ENCODE results near the gene RPH3AL.

Gene RPH3AL

GRCh38 chr17:336110-337021 lies 16.2 kb downstream of the RPH3AL start:
- no peak for DNase-seq (ENCODE audit: low spot score)

- DNase-seq (ENCODE audit: low spot score): no peak
These were observed 16.9 kb downstream of the RPH3AL start for GRCh38 chr17:335691-336090.

DNA sequence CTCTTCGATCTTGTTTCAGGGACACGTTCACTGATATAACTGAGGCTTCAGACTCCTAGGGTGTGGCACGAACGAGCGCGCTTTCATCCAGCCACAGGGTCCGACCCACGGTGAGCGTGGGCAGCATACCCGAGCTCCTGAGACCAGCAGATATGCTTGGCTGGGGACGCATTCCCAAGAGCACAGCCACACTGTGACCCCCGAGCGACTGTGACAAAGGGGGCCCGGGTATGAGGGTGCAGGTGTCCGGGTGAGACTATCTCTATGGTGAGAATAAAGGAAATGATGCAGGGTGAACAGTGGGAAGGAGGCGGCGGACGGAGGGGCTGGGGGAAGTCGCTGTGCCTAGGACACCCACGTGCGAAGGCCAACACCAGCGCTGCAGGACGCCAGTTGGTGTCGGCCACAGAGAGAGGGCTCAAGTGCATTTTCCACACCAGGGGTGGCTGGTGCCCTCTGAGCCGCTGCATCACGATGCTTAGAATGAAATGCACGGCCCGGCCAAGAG lies 17.6 kb downstream of the RPH3AL start:
- no peak for DNase-seq (ENCODE audit: low spot score)

DNA sequence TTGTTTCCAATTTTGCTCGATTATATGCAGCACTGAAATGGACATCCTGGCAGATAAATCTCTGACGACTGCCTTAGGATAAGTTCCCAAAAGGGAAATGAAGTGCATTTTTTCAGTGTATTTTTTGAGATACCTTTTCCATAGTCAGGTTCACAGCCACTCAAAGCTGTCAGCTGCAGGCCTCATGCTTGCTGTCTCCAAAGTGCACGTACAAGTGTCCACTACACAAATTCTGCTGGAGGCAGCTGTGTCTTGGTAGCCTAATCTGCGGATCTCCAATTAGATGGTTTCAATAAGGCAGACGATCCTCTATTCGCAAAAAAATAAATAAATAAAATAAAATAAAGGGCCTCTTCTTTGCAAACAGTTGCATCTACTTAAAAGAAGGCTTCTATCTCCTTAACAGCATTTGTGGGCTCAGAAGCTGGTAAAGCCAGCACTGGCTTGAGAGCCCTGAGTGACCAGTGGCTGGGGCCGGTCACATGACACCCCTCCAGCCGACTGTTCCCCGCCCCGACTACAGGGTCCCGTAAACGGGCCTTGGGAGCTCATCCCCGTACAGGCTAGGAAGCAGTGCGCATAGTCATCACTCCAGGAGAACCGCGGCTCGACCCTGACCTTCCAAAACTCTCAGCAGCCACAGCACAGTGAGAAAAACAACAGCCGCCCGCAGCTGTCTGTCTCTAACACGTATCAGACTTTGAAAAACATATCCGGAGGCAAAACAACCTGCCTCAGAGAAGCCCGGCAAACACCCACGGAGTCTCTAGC lies 18.8 kb downstream of the RPH3AL start:
- peak; percentile 77 for DNase-seq (ENCODE audit: low spot score)

GRCh38 chr17:332558-333322 lies 19.9 kb downstream of the RPH3AL start:
- DNase-seq (ENCODE audit: low spot score): no peak

DNA sequence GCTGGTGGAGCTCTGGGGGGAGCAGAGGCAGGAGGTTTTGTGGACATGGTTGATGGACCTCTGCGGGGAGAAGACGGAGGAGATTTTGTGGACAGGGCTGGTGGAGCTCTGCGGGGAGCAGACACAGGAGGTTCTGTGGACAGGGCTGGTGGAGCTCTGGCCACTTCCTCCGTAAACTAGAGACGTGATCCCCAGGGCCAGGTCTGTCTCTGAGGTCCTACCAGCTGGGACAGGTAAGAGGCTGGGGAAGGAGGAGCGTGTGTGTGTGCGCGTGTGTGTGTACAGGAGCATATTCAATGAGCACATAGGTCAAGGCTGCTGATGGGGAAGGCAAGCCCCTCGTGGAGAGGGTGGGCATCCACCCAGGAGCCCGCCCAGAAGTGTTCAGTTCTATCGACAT lies 20.6 kb downstream of the RPH3AL start:
- DNase-seq (ENCODE audit: low spot score): no peak

DNA sequence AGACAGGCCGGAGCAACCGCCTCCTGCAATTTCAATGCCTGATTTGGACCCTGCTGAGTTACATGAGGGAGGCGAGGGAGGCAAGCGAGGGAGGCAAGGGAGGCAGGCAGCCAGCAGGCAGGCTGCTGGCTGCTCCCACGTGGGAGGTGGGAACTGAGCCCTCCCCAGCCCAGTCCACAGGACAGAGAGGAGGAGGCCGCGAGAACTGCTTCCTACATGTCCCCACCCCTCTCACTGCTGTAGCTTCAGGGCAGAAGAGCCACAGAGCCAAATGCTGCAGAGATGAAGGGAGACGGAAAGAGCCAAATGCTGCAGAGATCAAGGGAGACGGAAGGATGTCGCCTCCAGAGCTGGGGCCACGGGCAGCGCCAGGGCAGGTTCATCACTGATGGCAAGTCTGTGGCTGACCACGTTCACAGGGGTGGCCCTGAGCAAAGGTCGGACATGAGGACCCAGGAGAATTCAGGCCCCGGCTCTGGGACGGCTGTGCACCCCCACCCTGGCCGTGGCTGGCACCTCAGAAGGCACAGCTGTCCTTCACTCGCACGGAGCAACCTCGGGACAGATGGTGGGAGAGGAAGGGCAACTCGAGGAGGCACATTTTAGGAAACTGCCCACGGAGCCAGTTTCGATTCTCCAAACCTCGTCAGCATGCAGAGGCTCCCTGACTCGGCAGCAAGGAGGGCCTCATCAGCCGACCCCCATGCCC lies 21.5 kb downstream of the RPH3AL start:
- peak; percentile 69 for DNase-seq (ENCODE audit: low spot score)

- DNase-seq (ENCODE audit: low spot score): no peak
These were observed 22.7 kb downstream of the RPH3AL start for GRCh38 chr17:329784-330420.

DNA sequence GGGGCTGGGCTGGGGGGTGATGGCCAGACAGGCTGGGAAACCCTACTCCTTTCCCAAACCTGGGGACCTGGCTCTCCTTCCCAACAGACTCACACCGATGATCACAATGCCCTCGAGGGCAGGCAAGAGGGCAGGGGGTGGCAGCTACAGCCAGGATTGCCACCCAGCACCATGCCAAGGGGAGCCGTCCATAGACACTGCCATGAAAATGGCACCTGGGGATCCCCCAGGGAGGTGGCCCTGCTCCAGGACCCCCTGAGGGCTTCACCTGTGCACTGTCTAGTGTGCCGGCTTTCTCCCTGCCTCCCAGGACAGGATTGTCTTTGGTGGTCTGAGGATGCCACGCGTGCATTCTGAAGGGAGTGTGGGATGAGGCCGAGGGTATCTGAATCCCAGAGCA lies 24.6 kb downstream of the RPH3AL start:
- no peak for DNase-seq (ENCODE audit: low spot score)

- no peak for DNase-seq (ENCODE audit: low spot score)
These were observed 25.3 kb downstream of the RPH3AL start for GRCh38 chr17:327296-327695.

- DNase-seq (ENCODE audit: low spot score): no peak
These were observed 26.5 kb downstream of the RPH3AL start for GRCh38 chr17:326010-326621.

- no peak for DNase-seq (ENCODE audit: low spot score)
These were observed 27.2 kb downstream of the RPH3AL start for GRCh38 chr17:325270-326009.

DNA sequence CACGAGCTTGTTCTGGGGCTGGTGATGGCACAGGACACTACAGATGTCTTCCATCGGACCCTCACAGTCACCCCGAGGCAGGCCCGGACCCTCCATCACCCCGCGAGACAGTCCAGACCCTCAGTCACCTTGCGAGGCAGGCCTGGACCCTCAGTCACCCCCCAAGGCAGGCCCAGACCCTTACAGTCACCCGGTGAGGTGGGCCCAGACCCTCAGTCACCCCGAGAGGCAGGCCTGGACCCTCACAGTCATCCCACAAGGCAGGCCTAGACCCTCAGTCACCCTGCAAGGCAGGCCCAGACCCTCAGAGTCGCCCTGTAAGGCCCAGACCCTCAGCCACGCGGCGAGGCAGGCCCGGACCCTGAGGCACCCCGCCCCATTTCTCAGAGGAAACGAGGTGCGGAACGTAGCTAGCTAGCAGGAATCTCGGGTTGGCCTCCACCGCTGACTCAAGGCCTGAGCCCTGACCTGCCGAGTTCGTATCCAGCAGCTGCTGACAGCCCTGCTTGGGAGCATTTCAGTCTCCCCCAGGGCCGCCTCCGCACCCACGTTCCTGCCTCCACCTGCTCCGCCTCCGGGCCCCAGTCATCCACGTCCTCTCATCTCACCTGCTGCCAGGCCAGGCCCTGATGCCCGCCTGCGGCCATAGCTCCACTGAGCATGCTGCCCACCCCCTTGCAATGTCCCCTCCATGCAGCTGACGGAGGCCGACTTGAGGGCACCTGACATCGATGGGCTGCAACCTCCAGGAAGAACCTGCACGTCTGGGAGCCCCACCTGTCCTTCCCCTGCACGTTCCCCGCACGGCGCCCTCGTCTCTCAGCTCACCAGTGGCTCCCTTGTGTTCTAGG lies 28.7 kb downstream of the RPH3AL start:
- no peak for DNase-seq (ENCODE audit: low spot score)

GRCh38 chr17:323181-323580 lies 29.4 kb downstream of the RPH3AL start:
- no peak for DNase-seq (ENCODE audit: low spot score)

GRCh38 chr17:322006-322780 lies 30.4 kb downstream of the RPH3AL start:
- no peak for DNase-seq (ENCODE audit: low spot score)

- no peak for DNase-seq (ENCODE audit: low spot score)
These were observed 31.1 kb downstream of the RPH3AL start for GRCh38 chr17:321386-321941.

GRCh38 chr17:320809-321385 lies 31.7 kb downstream of the RPH3AL start:
- no peak for DNase-seq (ENCODE audit: low spot score)

All from pons (tissue), 1 donor.